ENCODE data around the gene ELF1. TPM values are rescaled to one million over a fixed set of nuclear protein-coding genes. Genes with fewer than 3 reads are reported as not detected.

The ELF1 gene
- total and polyA plus RNA-seq, 2 donors (not counting 3 experiments of a cell fraction or from before 2014, with no cell fraction given) = 31.8 to 61.2 TPM

- no TSS peak for BruUV-seq (replicated peaks)
- Histone ChIP-seq H3K27ac (ENCODE audit: insufficient read depth, low read depth, low read length) (no peak overlapping the region), H3K4me3 (replicated peaks in 1 of 3; ENCODE audit: insufficient read depth in 1 of 3, low read depth in 1 of 3, low read length in 3 of 3) (no peak overlapping the region), H4K20me1 (replicated peaks; ENCODE audit: control insufficient read depth, extremely low read depth, insufficient read depth, low read length) (no peaks in the 10 kb centered on the region), H2AFZ (ENCODE audit: low read depth, low read length) (no peak overlapping the region), H3K9me3 (replicated peaks; ENCODE audit: control insufficient read depth, insufficient read depth, low read length) (no peaks in the 10 kb centered on the region), H3K9ac (replicated peaks; ENCODE audit: extremely low read depth, insufficient read depth, low read length) (no peak overlapping the region), H3K9me1 (replicated peaks; ENCODE audit: control insufficient read depth, extremely low read depth, insufficient read depth, low read length) (no peaks in the 10 kb centered on the region), H3K4me1 (ENCODE audit: control insufficient read depth, extremely low read depth, insufficient read depth, low read length) (peaks cover 18% of the 10 kb centered on the region), H3K36me3 (ENCODE audit: control insufficient read depth in 2 of 2, extremely low read depth in 1 of 2, insufficient read depth in 2 of 2, low read length in 2 of 2) (no peaks in the 10 kb centered on the region), H3K79me2 (ENCODE audit: control insufficient read depth, insufficient read depth, low read length) (peaks cover 51% of the 10 kb centered on the region), H3K27me3 (ENCODE audit: control insufficient read depth in 2 of 2, insufficient read depth in 2 of 2, low read length in 2 of 2) (no peaks in the 10 kb centered on the region), H3K4me2 (ENCODE audit: insufficient read depth, low read length) (no peak overlapping the region)
- ChIA-PET CTCF (interaction anchor here (0.6 to 3.1 kb wide), 12 partner anchors 9 to 169 kb away, joined by 3 to 14 read pairs (median 4); partner anchors contain the start of genes ELF1 and KBTBD7), POLR2A (interaction anchor here (0.7 kb wide), 1 partner anchor 1088 kb away, joined by 3 read pairs; no protein-coding TSS in a partner anchor)
- dilution Hi-C loops (cut with MboI; ENCODE audit: extremely low pct_ligation_motif_present, low sequenced_read_pairs) = no loop called here
- TF ChIP-seq FOS (IDR thresholded peaks at IDR 0.05; ENCODE audit: borderline replicate concordance, insufficient read depth, low read length) (no peak), JUN (IDR thresholded peaks at IDR 0.05; ENCODE audit: borderline replicate concordance, insufficient read depth, insufficient read length, low read depth) (no peak), POLR2AphosphoS5 (IDR thresholded peaks at IDR 0.05; ENCODE audit: insufficient read depth, low read depth, low read length) (no peak), POLR2A (IDR thresholded peaks at IDR 0.05; ENCODE audit: low read depth, low read length) (no peak), CTCF (IDR thresholded peaks at IDR 0.05; ENCODE audit: extremely low read depth in 1 of 2, insufficient read depth in 1 of 2, low read depth in 1 of 2, low read length in 2 of 2) (no peak), EZH2 (IDR thresholded peaks at IDR 0.05; ENCODE audit: borderline replicate concordance, low read depth, low read length, severe bottlenecking) (no peak), GATA2 (IDR thresholded peaks at IDR 0.05; ENCODE audit: insufficient read depth, insufficient read length, low read depth, low read length) (no peak), MAX (IDR thresholded peaks at IDR 0.05; ENCODE audit: insufficient read depth, insufficient read length) (no peak), MYC (IDR thresholded peaks at IDR 0.05; ENCODE audit: low read depth, low read length) (no peak)
- FAIRE-seq = no peak
- DNase-seq (ENCODE audit: low read depth, low spot score) = no peak
- intact Hi-C loops (cut with micrococcal nuclease) = no loop called here
Observed at GRCh38 chr13:41053384-41053826, 34.3 kb upstream of the ELF1 start.
